ENCODE results near the gene DNAJC7.

DNAJC7 gene

DNA sequence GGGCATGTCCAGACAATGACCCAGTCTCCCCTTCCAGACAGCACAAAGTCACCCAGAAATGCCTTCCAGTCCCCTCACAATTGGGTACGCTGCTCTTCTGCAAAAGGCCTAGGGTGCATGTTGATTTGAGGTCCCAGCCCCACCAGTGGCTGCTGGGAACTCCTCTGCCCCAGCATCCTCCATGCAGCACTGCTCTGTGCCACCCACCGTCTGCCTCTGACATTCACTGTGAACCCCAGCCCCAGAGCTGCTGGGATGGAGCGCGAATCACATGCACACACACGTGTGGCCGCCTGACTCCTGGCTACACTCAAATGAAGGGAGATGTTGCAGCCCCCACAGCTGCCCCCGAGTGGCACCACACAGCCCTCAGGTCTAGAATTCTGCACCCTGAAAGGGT, 34.4 kb upstream of the DNAJC7 start:
- DNase-seq (ENCODE audit: low read depth in 2 of 2) = no peak
- no peak overlapping the region for H3K4me3 ChIP-seq (replicated peaks in 1 of 2; ENCODE audit: low read depth in 2 of 2, low read length in 2 of 2)
- TF ChIP-seq, protein P1, sequence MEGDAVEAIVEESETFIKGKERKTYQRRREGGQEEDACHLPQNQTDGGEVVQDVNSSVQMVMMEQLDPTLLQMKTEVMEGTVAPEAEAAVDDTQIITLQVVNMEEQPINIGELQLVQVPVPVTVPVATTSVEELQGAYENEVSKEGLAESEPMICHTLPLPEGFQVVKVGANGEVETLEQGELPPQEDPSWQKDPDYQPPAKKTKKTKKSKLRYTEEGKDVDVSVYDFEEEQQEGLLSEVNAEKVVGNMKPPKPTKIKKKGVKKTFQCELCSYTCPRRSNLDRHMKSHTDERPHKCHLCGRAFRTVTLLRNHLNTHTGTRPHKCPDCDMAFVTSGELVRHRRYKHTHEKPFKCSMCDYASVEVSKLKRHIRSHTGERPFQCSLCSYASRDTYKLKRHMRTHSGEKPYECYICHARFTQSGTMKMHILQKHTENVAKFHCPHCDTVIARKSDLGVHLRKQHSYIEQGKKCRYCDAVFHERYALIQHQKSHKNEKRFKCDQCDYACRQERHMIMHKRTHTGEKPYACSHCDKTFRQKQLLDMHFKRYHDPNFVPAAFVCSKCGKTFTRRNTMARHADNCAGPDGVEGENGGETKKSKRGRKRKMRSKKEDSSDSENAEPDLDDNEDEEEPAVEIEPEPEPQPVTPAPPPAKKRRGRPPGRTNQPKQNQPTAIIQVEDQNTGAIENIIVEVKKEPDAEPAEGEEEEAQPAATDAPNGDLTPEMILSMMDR (IDR thresholded peaks at IDR 0.05; ENCODE audit: low read depth, low read length) = no peak

DNA sequence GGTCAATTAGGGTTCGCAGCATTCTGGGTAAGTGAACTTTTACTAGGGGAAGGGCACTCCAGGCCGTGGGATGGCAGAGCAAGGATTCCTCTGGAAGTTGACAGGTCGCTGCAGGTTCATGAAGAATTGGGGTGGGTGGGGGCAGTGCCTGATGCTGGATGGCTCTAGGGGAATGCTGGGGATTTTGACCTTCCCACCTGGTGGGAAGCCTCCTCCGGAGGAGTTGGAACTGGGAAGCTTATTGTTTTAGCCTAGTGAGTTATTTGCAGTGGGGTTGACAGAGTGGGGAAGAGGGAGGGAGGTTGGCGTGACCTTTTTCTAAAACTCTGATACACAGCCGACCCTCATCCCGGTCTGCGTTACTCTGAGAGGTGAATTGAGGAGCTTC, 33.8 kb upstream of the DNAJC7 start:
- TF ChIP-seq, protein P1 (IDR thresholded peaks at IDR 0.05; ENCODE audit: low read depth, low read length) = no peak
- no peak for DNase-seq (ENCODE audit: low read depth in 2 of 2)
- H3K4me3 ChIP-seq (replicated peaks in 1 of 2; ENCODE audit: low read depth in 2 of 2, low read length in 2 of 2) = no peak overlapping the region

DNA sequence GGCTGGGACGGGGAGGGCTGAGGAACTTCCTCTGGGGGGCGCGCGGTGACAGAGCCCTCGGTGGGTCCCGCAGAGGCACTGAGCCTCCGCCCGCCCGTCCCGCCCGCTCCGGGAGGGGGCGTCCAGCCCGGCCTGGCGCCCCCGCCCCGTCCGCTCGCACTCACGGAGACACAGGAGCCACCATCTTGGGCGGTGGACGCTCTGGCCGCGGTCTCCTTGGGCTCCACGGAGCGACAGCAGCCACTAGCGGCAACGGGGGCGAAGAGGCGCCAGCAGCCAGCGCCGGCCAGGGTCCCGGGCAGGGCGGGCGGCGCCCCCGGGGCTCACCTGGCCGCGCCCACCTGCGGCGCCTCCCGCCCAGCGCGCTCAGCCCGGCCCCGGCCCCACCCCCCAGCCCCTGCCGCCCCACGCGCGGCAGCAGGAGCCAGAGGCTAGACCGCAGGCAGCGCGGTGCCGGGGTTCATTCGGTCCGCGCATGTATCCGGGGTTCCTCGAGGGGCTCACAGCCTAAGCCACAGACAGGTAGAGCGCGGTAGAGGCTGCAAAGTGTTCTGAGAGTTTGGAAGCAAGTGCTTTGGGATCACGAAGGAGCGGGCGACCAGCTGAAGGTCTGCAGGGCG, 33.3 kb upstream of the DNAJC7 start, which contains the start of gene C17orf113:
Gene C17orf113 (minus strand): TSS at position 209 of the 620 bp plus-strand sequence. CDS start 7,225 bp downstream, outside the sequence.
- TF ChIP-seq, protein P1 (IDR thresholded peaks at IDR 0.05; ENCODE audit: low read depth, low read length) = no peak
- DNase-seq (ENCODE audit: low read depth in 2 of 2) = peak in 1 of 2 donors; percentile 29
- H3K4me3 ChIP-seq (replicated peaks in 1 of 2; ENCODE audit: low read depth in 2 of 2, low read length in 2 of 2) = peak within 1 kb of the TSS; percentile 42 to 49

DNA sequence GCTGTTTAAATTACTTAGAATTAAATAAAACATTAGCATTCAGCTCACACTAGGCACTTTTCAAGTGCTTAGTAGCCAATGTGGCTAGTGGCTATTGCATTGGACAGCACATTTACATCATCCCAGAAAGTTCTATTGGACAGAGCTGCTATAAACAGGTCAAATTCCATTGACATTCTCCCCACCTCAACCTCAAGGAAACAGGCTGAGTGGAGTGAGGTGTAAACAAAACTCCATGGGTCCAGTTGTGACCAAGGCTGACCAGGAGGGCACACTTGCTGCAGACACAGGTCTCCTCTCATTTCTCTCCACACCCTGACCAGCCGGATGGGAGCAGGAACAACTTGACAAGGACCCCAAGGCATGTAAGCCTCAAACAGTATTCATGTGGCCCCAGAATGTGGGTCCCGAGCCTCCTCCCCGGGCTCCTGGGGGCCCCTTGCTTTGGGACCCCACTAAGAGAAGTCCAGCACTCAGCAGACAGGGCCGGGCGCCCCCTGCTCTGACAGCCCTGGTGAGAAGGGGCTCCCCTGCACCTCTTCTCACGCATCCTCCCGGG, 32.7 kb upstream of the DNAJC7 start:
- peak overlapping the region; percentile 42 to 49 for H3K4me3 ChIP-seq (replicated peaks in 1 of 2; ENCODE audit: low read depth in 2 of 2, low read length in 2 of 2)
- TF ChIP-seq, protein P1 (IDR thresholded peaks at IDR 0.05; ENCODE audit: low read depth, low read length) = no peak
- DNase-seq (ENCODE audit: low read depth in 2 of 2) = no peak

GRCh38 chr17:42047343-42047742, 30.1 kb upstream of the DNAJC7 start:
- no peak overlapping the region for H3K4me3 ChIP-seq (replicated peaks in 1 of 2; ENCODE audit: low read depth in 2 of 2, low read length in 2 of 2)
- DNase-seq (ENCODE audit: low read depth in 2 of 2) = no peak
- TF ChIP-seq, protein P1 (IDR thresholded peaks at IDR 0.05; ENCODE audit: low read depth, low read length) = no peak

DNA sequence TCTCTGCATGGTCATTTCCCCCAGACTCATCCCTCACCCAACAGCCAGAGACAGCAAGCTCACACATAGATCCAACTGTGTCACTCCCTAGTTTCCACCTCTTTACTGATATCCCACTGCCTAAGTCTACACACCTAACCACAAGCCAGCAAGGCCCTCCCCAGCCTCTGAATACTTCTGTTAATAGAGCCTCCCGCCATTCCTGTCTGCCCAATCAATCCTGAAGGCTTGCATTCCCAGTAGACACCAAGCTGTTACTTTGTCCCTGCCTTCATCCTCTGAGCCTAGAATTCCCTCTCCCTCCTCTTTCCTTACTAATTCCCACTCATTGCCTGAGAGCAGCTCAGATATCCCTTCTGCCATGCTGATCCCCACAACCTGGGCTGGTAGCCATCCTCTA, 28.5 kb upstream of the DNAJC7 start:
- H3K4me3 ChIP-seq (replicated peaks in 1 of 2; ENCODE audit: low read depth in 2 of 2, low read length in 2 of 2) = no peak overlapping the region
- TF ChIP-seq, protein P1 (IDR thresholded peaks at IDR 0.05; ENCODE audit: low read depth, low read length) = no peak
- DNase-seq (ENCODE audit: low read depth in 2 of 2) = no peak

Measured in cardiac fibroblast (primary cell).